Measurements from ENCODE around the gene PARVB.

Gene PARVB

GRCh38 chr22:44219101-44219870 is 195.2 kb downstream of the PARVB start:
- no peak for DNase-seq (ENCODE audit: low read depth)

GRCh38 chr22:44220727-44221680 is 196.9 kb downstream of the PARVB start:
- no peak for DNase-seq (ENCODE audit: low read depth)

- no peak for DNase-seq (ENCODE audit: low read depth)
Observed at GRCh38 chr22:44221710-44222475, 197.8 kb downstream of the PARVB start.

Data from HS-5 (cell line).